K562 (cell line): ENCODE data around the gene KIAA0513. TPM values are rescaled to one million over a fixed set of nuclear protein-coding genes. Genes with fewer than 3 reads are reported as not detected.

Source experiments
- CBX1 ChIP-seq: sonication (generic); IDR thresholded peaks from 2 replicates; pipeline ENCODE4 v1.6.1; 2016; ENCODE audit warnings: antibody characterized with exemption, low read depth, mild to moderate bottlenecking
- ESRRA ChIP-seq: fragments of 450-650 bp; IDR thresholded peaks from 2 replicates; pipeline ENCODE4 v1.6.1; 2014; ENCODE audit warnings: low read depth, mild to moderate bottlenecking, moderate library complexity, borderline replicate concordance
- ETS2 ChIP-seq: IDR thresholded peaks from 2 replicates; pipeline ENCODE4 v1.6.1; 2016; ENCODE audit warnings: borderline replicate concordance, missing genetic modification characterization, mild to moderate bottlenecking, moderate library complexity, missing compliant biosample characterization; ENCODE audit not compliant: poor library complexity, severe bottlenecking
- NFATC3 ChIP-seq: fragments of 450-650 bp; IDR thresholded peaks from 2 replicates; pipeline ENCODE4 v1.6.1; 2017; ENCODE audit warnings: mild to moderate bottlenecking
- POLR2A ChIP-seq: fragments of 450-650 bp; conservative IDR thresholded peaks from 2 replicates; pipeline ENCODE4 v1.6.1; 2016
- PPARD ChIP-seq: fragments of 250-450 bp; sonication (Bioruptor Pico); IDR thresholded peaks from 2 replicates; pipeline ENCODE4 v1.8.0; 2022; ENCODE audit warnings: inconsistent platforms, mild to moderate bottlenecking, moderate library complexity
- RHOXF2B ChIP-seq: fragments of 250-450 bp; sonication (Bioruptor Pico); conservative IDR thresholded peaks from 2 replicates; pipeline ENCODE4 v1.5.1; 2021
- SMARCA5 ChIP-seq: fragments of 450-650 bp; IDR thresholded peaks from 2 replicates; pipeline ENCODE4 v1.6.1; 2016
- SNRNP70 ChIP-seq: fragments of 200-400 bp; formaldehyde crosslinking; optimal IDR thresholded peaks from 2 replicates; pipeline ENCODE3; 2017; ENCODE audit warnings: low read depth, low read length
- TAL1 ChIP-seq: fragments of 450-650 bp; IDR thresholded peaks from 2 replicates; pipeline ENCODE4 v1.6.1; 2016; ENCODE audit warnings: mild to moderate bottlenecking
- TCF7L2 ChIP-seq: fragments of 150-350 bp; IDR thresholded peaks from 2 replicates; pipeline ENCODE4 v1.6.1; 2016; ENCODE audit warnings: low read depth, mild to moderate bottlenecking, low read length, moderate library complexity
- XRCC5 ChIP-seq: fragments of 200-400 bp; formaldehyde crosslinking; IDR thresholded peaks from 2 replicates; pipeline ENCODE4 v1.6.1; 2017; ENCODE audit warnings: low read depth, mild to moderate bottlenecking, low read length
- ZFP36 ChIP-seq: fragments of 150-350 bp; IDR thresholded peaks from 2 replicates; pipeline ENCODE4 v1.6.1; 2018; ENCODE audit warnings: low read length, low read depth; ENCODE audit not compliant: partially characterized antibody
- ZFPM2 ChIP-seq: fragments of 250-450 bp; sonication (Bioruptor Pico); IDR thresholded peaks from 2 replicates; pipeline ENCODE4 v1.5.1; 2022; ENCODE audit warnings: mild to moderate bottlenecking
- ZNF24 ChIP-seq: fragments of 450-650 bp; IDR thresholded peaks from 2 replicates; pipeline ENCODE4 v1.6.1; 2016
- ZNF830 ChIP-seq: fragments of 250-450 bp; sonication (Bioruptor Pico); IDR thresholded peaks from 2 replicates; pipeline ENCODE4 v1.5.0; 2021; ENCODE audit warnings: mild to moderate bottlenecking
- polyA plus RNA-seq, 8 experiments: library from polyadenylated mRNA; depleted of rRNA in 4 of 8; stranded (reverse) in 5 of 8; unstranded in 3 of 8; fragments of >200 nt; fragmentation: Nextera tagmentation in 2 of 8; fragmentation: Illumina TruSeq in 1 of 8; extraction: Ambion mirVana in 2 of 8; extraction: Trizol in 1 of 8; gene quantifications; 2 replicates each; pipeline versions ENCODE4 v1.2.1 to v1.2.3, GENCODE V29; 2011 to 2014; ENCODE audit warnings: inconsistent platforms in 1 of 8, missing spikeins in 1 of 8
- total RNA-seq, 7 experiments: library from RNA; depleted of rRNA in 6 of 7; stranded (reverse); fragments of >200 nt in 6 of 7; fragmentation: Illumina TruSeq in 2 of 7; extraction: Trizol in 2 of 7; gene quantifications; 2 replicates each; pipeline versions ENCODE4 v1.2.1 to v1.2.3, GENCODE V29; 2011 to 2021; ENCODE audit warnings: low replicate concordance in 1 of 7
- TF ChIP-seq, protein P1 (sequence below): fragments of 250-450 bp; sonication (Bioruptor Pico); IDR thresholded peaks from 2 replicates; pipeline ENCODE4 v1.5.1; 2021; ENCODE audit warnings: mild to moderate bottlenecking
- TF ChIP-seq, protein P2 (sequence below): fragments of 250-450 bp; sonication (Bioruptor Pico); IDR thresholded peaks from 2 replicates; pipeline ENCODE4 v1.9.0; 2021; ENCODE audit warnings: mild to moderate bottlenecking
- TF ChIP-seq, protein P3 (sequence below): fragments of 200-800 bp; sonication (Bioruptor generic); IDR thresholded peaks from 2 replicates; pipeline ENCODE4 v1.6.1; 2016; ENCODE audit warnings: missing genetic modification characterization, missing compliant biosample characterization
- TF ChIP-seq, protein P4 (sequence below): fragments of 250-450 bp; sonication (Bioruptor Pico); IDR thresholded peaks from 2 replicates; pipeline ENCODE4 v1.4.0; 2020; ENCODE audit warnings: mild to moderate bottlenecking, moderate library complexity

KIAA0513 gene
- total and polyA plus RNA-seq, 9 of the 15 experiments (the other 6 are each of a cell fraction or from before 2014, with no cell fraction given) = 0.18 to 13.7 (median 10.2) TPM

DNA sequence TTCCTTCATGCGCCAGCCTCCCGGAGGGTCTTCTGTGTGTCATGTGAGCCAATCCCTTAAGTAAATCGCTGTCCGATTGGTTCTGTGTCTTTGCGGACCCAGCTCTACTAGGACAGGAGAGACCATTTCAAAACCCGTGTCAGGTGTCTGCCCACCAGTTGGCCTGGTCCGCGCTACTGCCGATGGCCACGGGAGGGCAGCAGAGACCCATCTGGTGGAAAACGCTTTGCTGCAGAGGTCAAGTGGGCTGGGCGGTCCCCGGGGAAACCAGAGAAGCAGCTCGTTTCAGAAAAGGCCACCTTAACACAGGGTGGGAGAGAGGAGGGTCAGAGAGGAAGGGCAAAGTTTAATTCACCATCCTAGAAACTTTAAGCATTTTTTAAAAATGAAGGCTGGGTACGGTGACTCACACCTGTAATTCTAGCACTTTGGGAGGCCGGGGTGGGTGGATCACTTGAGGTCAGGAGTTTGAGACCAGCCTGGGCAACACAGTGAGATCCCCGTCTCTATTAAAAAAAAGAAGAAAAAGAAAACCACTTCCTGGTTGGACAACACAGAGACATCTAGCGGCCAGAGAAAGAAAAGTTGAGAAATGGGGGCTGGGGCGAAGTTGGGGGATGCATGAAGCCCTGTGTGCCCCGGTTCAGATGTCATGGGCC is 87.4 kb downstream of the KIAA0513 start (continued):
- TF ChIP-seq, protein P1, sequence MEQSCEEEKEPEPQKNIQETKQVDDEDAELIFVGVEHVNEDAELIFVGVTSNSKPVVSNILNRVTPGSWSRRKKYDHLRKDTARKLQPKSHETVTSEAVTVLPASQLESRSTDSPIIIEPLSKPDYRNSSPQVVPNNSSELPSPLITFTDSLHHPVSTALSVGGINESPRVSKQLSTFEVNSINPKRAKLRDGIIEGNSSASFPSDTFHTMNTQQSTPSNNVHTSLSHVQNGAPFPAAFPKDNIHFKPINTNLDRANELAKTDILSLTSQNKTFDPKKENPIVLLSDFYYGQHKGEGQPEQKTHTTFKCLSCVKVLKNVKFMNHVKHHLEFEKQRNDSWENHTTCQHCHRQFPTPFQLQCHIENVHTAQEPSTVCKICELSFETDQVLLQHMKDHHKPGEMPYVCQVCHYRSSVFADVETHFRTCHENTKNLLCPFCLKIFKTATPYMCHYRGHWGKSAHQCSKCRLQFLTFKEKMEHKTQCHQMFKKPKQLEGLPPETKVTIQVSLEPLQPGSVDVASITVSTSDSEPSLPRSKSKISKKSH (CRISPR knock-in tag) = no peak
- TF ChIP-seq RHOXF2B = no peak
- TF ChIP-seq CBX1 = peak; percentile 81
- no peak for TF ChIP-seq ZFPM2 (CRISPR knock-in tag)
- TF ChIP-seq NFATC3 = peak; percentile 79; the same call in 1 of the 2 replicates
- TF ChIP-seq TAL1 = no peak; the same call in 1 of the 2 replicates
- no peak for TF ChIP-seq TCF7L2
- TF ChIP-seq ZNF830 (CRISPR knock-in tag) = no peak
- TF ChIP-seq PPARD (CRISPR knock-in tag) = no peak
- TF ChIP-seq, protein P2, sequence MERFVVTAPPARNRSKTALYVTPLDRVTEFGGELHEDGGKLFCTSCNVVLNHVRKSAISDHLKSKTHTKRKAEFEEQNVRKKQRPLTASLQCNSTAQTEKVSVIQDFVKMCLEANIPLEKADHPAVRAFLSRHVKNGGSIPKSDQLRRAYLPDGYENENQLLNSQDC (CRISPR knock-in tag) = no peak
- no peak for TF ChIP-seq SNRNP70
- peak; percentile 68 for TF ChIP-seq ZFP36
- TF ChIP-seq POLR2A = no peak
- TF ChIP-seq ZNF24 = peak; percentile 31; the same call in 1 of the 2 replicates
- TF ChIP-seq, protein P3, sequence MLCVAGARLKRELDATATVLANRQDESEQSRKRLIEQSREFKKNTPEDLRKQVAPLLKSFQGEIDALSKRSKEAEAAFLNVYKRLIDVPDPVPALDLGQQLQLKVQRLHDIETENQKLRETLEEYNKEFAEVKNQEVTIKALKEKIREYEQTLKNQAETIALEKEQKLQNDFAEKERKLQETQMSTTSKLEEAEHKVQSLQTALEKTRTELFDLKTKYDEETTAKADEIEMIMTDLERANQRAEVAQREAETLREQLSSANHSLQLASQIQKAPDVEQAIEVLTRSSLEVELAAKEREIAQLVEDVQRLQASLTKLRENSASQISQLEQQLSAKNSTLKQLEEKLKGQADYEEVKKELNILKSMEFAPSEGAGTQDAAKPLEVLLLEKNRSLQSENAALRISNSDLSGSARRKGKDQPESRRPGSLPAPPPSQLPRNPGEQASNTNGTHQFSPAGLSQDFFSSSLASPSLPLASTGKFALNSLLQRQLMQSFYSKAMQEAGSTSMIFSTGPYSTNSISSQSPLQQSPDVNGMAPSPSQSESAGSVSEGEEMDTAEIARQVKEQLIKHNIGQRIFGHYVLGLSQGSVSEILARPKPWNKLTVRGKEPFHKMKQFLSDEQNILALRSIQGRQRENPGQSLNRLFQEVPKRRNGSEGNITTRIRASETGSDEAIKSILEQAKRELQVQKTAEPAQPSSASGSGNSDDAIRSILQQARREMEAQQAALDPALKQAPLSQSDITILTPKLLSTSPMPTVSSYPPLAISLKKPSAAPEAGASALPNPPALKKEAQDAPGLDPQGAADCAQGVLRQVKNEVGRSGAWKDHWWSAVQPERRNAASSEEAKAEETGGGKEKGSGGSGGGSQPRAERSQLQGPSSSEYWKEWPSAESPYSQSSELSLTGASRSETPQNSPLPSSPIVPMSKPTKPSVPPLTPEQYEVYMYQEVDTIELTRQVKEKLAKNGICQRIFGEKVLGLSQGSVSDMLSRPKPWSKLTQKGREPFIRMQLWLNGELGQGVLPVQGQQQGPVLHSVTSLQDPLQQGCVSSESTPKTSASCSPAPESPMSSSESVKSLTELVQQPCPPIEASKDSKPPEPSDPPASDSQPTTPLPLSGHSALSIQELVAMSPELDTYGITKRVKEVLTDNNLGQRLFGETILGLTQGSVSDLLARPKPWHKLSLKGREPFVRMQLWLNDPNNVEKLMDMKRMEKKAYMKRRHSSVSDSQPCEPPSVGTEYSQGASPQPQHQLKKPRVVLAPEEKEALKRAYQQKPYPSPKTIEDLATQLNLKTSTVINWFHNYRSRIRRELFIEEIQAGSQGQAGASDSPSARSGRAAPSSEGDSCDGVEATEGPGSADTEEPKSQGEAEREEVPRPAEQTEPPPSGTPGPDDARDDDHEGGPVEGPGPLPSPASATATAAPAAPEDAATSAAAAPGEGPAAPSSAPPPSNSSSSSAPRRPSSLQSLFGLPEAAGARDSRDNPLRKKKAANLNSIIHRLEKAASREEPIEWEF (CRISPR knock-in tag) = no peak
- no peak for TF ChIP-seq ETS2 (tag)
- peak; percentile 96 for TF ChIP-seq XRCC5
- TF ChIP-seq SMARCA5 = peak; percentile 100
- TF ChIP-seq ESRRA = peak; percentile 92
- TF ChIP-seq, protein P4, sequence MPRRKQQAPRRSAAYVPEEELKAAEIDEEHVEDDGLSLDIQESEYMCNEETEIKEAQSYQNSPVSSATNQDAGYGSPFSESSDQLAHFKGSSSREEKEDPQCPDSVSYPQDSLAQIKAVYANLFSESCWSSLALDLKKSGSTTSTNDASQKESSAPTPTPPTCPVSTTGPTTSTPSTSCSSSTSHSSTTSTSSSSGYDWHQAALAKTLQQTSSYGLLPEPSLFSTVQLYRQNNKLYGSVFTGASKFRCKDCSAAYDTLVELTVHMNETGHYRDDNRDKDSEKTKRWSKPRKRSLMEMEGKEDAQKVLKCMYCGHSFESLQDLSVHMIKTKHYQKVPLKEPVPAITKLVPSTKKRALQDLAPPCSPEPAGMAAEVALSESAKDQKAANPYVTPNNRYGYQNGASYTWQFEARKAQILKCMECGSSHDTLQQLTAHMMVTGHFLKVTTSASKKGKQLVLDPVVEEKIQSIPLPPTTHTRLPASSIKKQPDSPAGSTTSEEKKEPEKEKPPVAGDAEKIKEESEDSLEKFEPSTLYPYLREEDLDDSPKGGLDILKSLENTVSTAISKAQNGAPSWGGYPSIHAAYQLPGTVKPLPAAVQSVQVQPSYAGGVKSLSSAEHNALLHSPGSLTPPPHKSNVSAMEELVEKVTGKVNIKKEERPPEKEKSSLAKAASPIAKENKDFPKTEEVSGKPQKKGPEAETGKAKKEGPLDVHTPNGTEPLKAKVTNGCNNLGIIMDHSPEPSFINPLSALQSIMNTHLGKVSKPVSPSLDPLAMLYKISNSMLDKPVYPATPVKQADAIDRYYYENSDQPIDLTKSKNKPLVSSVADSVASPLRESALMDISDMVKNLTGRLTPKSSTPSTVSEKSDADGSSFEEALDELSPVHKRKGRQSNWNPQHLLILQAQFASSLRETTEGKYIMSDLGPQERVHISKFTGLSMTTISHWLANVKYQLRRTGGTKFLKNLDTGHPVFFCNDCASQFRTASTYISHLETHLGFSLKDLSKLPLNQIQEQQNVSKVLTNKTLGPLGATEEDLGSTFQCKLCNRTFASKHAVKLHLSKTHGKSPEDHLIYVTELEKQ (CRISPR knock-in tag) = no peak
